Common myeloid progenitor, CD34-positive (primary cell): ENCODE measurements around the gene TATDN3. TPM values are rescaled to one million over a fixed set of nuclear protein-coding genes. Genes with fewer than 3 reads are reported as not detected.

Source experiments
- CTCF ChIA-PET: fragments of 350-600 bp; sonication (Branson Sonifier 250); formaldehyde crosslinking; loops from one replicate; lab custom pipeline; 2021; ENCODE audit warnings: antibody characterized with exemption; lab: Charles Lee
- POLR2A ChIA-PET: fragments of 350-600 bp; sonication (Branson Sonifier 250); formaldehyde crosslinking; loops from one replicate; lab custom pipeline; 2021; ENCODE audit warnings: antibody characterized with exemption; lab: Charles Lee
- DNase-seq, 3 donors: peaks; one replicate each; pipeline versions ENCODE4 v3.0.0 to v3.0.0-alpha.2; 2013
- H3K27ac ChIP-seq, 2 experiments: 1 replicate in 1 of 2; 2 replicates in 1 of 2; pipeline ENCODE4 v1.7.0; 2013; ENCODE audit warnings: inconsistent platforms in 2 of 2, low read length in 2 of 2, mild to moderate bottlenecking in 2 of 2, low read depth in 1 of 2, moderate library complexity in 1 of 2; ENCODE audit not compliant: severe bottlenecking in 2 of 2, insufficient read depth in 1 of 2, poor library complexity in 1 of 2
- H3K27me3 ChIP-seq, 5 experiments: replicated peaks in 2 of 5; 1 replicate in 3 of 5; 2 replicates in 2 of 5; pipeline versions ENCODE4 v1.6.1 to v1.7.0; 2013; ENCODE audit warnings: low read length in 4 of 5, mild to moderate bottlenecking in 2 of 5, moderate library complexity in 2 of 5, inconsistent platforms in 1 of 5; ENCODE audit not compliant: insufficient read depth in 5 of 5, control insufficient read depth in 4 of 5
- H3K36me3 ChIP-seq, 4 experiments: 1 replicate in 2 of 4; 2 replicates in 2 of 4; pipeline versions ENCODE4 v1.6.1 to v1.7.0; 2013; ENCODE audit warnings: low read length in 3 of 4, control low read depth in 1 of 4, mild to moderate bottlenecking in 1 of 4; ENCODE audit not compliant: control insufficient read depth in 4 of 4, insufficient read depth in 4 of 4
- H3K4me1 ChIP-seq, 4 experiments: 1 replicate in 3 of 4; 2 replicates in 1 of 4; pipeline versions ENCODE4 v1.6.1 to v1.7.1; 2013; ENCODE audit warnings: low read length in 3 of 4, mild to moderate bottlenecking in 3 of 4, control low read depth in 1 of 4, inconsistent platforms in 1 of 4, moderate library complexity in 1 of 4; ENCODE audit not compliant: control insufficient read depth in 4 of 4, insufficient read depth in 4 of 4; ENCODE audit errors: control extremely low read depth in 1 of 4
- H3K4me3 ChIP-seq, 7 experiments: 1 replicate in 4 of 7; 2 replicates in 3 of 7; pipeline versions ENCODE4 v1.5.1 to v1.7.0; 2013; ENCODE audit warnings: mild to moderate bottlenecking in 7 of 7, low read length in 6 of 7, moderate library complexity in 6 of 7, inconsistent platforms in 2 of 7, low read depth in 2 of 7, control low read depth in 1 of 7; ENCODE audit not compliant: insufficient read depth in 4 of 7, control insufficient read depth in 1 of 7; ENCODE audit errors: extremely low read depth in 1 of 7
- H3K9me3 ChIP-seq, 5 experiments: 1 replicate in 4 of 5; 2 replicates in 1 of 5; pipeline versions ENCODE4 v1.6.1 to v1.7.1; 2013; ENCODE audit warnings: low read length in 4 of 5, mild to moderate bottlenecking in 2 of 5, inconsistent platforms in 1 of 5, low read depth in 1 of 5, moderate library complexity in 1 of 5; ENCODE audit not compliant: control insufficient read depth in 4 of 5, insufficient read depth in 2 of 5; ENCODE audit errors: control extremely low read depth in 1 of 5
- WGBS: methylation state at CpG from one replicate; pipeline ENCODE4 v1.1.5; 2013; ENCODE audit not compliant: insufficient coverage; 5-methylcytosine and 5-hydroxymethylcytosine counted together
- polyA plus RNA-seq: library from polyadenylated mRNA; unstranded; fragments of 120-200 nt; gene quantifications from one replicate; pipeline ENCODE4 v1.2.1, GENCODE V29; 2013

The TATDN3 gene, protein sequence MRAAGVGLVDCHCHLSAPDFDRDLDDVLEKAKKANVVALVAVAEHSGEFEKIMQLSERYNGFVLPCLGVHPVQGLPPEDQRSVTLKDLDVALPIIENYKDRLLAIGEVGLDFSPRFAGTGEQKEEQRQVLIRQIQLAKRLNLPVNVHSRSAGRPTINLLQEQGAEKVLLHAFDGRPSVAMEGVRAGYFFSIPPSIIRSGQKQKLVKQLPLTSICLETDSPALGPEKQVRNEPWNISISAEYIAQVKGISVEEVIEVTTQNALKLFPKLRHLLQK
- polyA plus RNA-seq, result 13.7 TPM

DNA sequence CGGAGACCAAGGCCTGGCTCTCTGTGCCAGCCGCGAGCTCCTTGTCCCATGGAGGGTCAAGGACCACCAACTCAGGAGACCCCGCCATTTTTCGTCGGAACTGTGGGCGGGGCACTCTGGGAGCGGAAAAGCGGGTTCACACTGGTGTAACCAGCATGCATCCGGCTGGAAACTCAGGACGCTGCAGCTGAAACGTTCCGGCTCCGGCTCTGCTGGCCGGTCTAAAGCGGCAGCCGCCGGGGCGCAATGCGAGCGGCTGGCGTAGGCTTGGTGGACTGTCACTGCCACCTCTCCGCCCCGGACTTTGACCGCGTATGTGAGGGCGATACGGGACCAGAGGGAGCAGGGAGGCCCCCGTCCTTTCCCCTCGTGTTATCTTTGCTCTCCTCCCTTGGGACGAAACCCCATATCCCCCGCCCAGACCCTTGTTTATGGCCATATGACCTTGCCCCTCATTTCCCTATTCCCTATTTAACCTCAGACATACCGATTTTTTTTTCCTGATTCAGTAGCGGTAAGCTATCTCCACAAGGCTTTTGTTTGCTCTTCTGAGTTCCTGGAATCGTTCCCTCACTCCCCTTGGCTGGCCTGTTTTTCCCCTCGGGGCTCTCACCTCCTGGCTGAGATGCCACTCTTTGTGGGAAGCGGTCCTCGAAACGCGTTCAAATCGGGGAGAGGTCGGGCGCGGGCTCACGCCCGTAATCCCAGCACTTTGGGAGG, at the start of gene TATDN3, which contains the start of gene NSL1:
Gene TATDN3 (plus strand): TSS at position 219 of the 720 bp plus-strand sequence. CDS start 28 bp downstream, at position 247.
Gene NSL1 (minus strand): TSS at position 102 of the 720 bp plus-strand sequence. CDS start 14 bp downstream, at position 88.
- WGBS, result under 1% methylated on average over 46 of the region's 46 CpGs
- Histone ChIP-seq H3K27ac (peak within 1 kb of the TSS; percentile 79 to 89), H3K27me3 (no peaks in the 10 kb centered on the region), H3K4me3 (peak within 1 kb of the TSS; percentile 94 to 100 (median 98)), H3K9me3 (no peaks in the 10 kb centered on the region), H3K4me1 (peaks cover 9 to 33% (median 23%) of the 10 kb centered on the region in 4 experiments), H3K36me3 (peaks cover 0 to 10% (median 3%) of the 10 kb centered on the region in 4 experiments)
- peak; percentile 93 to 97 (median 94) for DNase-seq
- ChIA-PET POLR2A (no interaction called here), CTCF (interaction anchor here (0.6 to 1.7 kb wide), 7 partner anchors 10 to 916 kb away, joined by 3 to 10 read pairs (median 3); no protein-coding TSS in a partner anchor)

DNA sequence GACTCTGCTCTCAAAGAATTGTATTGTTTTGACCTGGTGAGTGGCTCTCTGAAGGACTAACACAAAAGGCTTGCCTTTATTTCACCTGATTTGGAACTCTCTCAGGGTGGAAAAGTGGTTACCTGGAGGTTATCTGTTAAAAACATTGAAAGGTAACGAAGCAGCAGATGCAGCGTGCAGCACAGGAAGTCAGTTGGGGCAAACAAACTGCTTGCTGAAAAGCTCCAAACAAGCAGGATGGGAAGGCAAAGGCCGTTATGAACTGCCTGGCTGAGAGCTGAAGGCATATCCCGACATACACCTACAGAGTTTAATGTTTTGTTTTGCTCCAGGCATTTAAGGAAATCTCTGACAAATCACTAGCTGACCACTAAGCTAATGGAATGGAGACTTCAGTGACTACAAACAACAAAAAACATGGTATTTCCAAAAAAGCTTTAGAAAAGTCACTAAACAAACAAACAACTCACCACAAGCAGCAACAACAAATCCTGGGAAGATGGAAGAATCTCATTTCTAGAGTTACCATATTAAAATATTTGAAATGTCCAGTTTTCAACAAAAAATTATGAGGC, 47.7 kb upstream of the TATDN3 start:
- Histone ChIP-seq H3K4me3 (no peak overlapping the region), H3K27ac (no peak overlapping the region), H3K9me3 (peaks cover 0 to 9% (median 5%) of the 10 kb centered on the region in 5 experiments), H3K27me3 (no peaks in the 10 kb centered on the region), H3K4me1 (no peaks in the 10 kb centered on the region), H3K36me3 (peaks cover 2 to 15% (median 3%) of the 10 kb centered on the region in 4 experiments)
- ChIA-PET POLR2A (no interaction called here), CTCF (interaction anchor here (1.4 to 1.8 kb wide), 2 partner anchors 11 to 79 kb away, joined by 4 to 7 read pairs; no protein-coding TSS in a partner anchor)
- no peak for DNase-seq
- 93% methylated on average over 4 of the region's 4 CpGs for WGBS

DNA sequence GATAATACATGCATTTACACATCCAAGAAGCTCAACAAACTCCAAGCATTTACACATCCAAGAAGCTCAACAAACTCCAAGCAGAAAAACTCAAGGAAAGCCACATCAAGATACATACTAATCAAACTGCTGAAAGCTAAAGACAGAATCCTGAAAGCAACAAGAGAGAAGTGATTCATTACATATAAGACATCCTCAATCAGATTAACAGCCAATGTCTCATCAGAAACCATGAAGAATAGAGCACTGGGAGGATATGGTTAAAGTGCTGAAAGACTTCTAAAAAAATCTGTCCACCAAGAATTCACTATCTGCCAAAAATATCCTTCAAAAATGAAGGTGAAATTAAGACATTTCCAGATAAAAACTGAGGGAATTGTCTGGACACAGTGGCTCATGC, 46.4 kb upstream of the TATDN3 start:
- peaks cover 2 to 15% (median 3%) of the 10 kb centered on the region in 4 experiments for H3K36me3 ChIP-seq
- H3K27ac ChIP-seq, result no peak overlapping the region
- ChIA-PET POLR2A (no interaction called here), CTCF (interaction anchor here (1.1 to 1.8 kb wide), 3 partner anchors 10 to 80 kb away, joined by 3 to 7 read pairs (median 4); no protein-coding TSS in a partner anchor)
- no peak overlapping the region for H3K4me3 ChIP-seq
- DNase-seq, result no peak
- peaks cover 0 to 4% (median 0%) of the 10 kb centered on the region in 4 experiments for H3K4me1 ChIP-seq
- H3K27me3 ChIP-seq, result no peaks in the 10 kb centered on the region
- peaks cover 0 to 9% (median 5%) of the 10 kb centered on the region in 5 experiments for H3K9me3 ChIP-seq

DNA sequence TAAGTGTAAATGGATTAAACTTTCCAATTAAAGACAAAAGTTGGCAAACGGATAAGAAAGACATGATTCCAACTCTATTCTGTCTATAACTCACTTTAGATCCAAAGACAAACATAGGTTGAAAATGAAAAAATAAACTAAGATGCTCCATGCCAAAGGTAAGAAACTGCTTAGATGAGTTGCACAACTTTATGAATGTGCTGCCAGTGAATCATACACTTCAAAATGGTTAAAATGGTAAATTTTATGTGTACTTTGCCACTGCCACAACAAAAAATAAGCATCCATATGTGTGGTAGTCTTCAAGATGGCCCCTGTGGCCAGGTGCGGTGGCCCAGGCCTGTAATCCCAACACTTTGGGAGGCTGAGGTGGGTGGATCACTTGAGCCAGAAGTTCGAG, 45.1 kb upstream of the TATDN3 start:
- ChIA-PET CTCF (interaction anchor here (0.6 to 1.3 kb wide), 2 partner anchors 16 to 364 kb away, joined by 3 to 6 read pairs; no protein-coding TSS in a partner anchor), POLR2A (no interaction called here)
- Histone ChIP-seq H3K4me1 (peaks cover 0 to 4% (median 0%) of the 10 kb centered on the region in 4 experiments), H3K4me3 (no peak overlapping the region), H3K36me3 (peaks cover 2 to 9% (median 3%) of the 10 kb centered on the region in 4 experiments), H3K9me3 (peaks cover 0 to 9% (median 5%) of the 10 kb centered on the region in 5 experiments), H3K27me3 (no peaks in the 10 kb centered on the region), H3K27ac (no peak overlapping the region)
- WGBS, result 80% methylated on average over 1 of the region's 3 CpGs
- no peak for DNase-seq

DNA sequence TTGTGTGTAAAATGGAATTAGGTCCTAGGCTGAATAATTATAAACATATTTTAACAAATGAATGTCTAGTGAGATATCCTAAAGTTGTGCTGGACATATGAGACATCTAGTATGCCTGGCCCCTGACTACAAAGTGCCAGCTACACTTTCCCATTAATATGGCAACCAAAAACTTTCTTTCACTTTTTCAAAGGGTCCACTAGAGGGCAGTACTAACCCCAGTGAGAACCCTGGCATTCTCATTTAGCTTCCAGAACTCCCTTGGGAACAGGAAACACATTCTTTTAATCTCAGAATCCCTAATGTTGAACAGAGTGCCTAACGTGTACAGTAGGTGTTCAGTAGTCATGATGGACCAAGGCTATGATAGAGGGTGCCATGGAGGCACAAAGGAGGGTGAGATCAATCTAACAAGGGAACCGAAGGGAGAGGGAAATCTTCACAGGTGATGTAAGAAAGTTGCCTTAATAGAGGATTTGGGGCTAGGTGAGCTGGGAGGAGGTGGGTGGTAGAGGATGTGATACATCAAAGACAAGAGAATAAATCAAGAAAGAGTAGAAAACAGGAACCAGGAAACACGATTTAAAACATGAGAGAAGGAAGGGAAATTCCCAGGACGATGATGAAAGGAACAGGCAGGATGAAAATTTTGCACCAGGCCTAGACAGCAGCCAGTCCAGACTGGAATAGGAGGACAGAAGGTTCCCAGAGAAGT, 41.7 kb upstream of the TATDN3 start:
- Histone ChIP-seq H3K4me3 (no peak overlapping the region), H3K4me1 (peaks cover 17 to 30% (median 25%) of the 10 kb centered on the region in 4 experiments), H3K27ac (no peak overlapping the region), H3K27me3 (no peaks in the 10 kb centered on the region), H3K9me3 (peaks cover 0 to 5% (median 0%) of the 10 kb centered on the region in 5 experiments), H3K36me3 (peaks cover 0 to 5% (median 2%) of the 10 kb centered on the region in 4 experiments)
- peak; percentile 32 to 40 (median 32) for DNase-seq
- 47% methylated on average over 3 of the region's 4 CpGs for WGBS
- ChIA-PET CTCF (interaction anchor here (0.8 to 5.0 kb wide), 23 partner anchors 8 to 275 kb away, joined by 3 to 24 read pairs (median 4); no protein-coding TSS in a partner anchor), POLR2A (no interaction called here)

DNA sequence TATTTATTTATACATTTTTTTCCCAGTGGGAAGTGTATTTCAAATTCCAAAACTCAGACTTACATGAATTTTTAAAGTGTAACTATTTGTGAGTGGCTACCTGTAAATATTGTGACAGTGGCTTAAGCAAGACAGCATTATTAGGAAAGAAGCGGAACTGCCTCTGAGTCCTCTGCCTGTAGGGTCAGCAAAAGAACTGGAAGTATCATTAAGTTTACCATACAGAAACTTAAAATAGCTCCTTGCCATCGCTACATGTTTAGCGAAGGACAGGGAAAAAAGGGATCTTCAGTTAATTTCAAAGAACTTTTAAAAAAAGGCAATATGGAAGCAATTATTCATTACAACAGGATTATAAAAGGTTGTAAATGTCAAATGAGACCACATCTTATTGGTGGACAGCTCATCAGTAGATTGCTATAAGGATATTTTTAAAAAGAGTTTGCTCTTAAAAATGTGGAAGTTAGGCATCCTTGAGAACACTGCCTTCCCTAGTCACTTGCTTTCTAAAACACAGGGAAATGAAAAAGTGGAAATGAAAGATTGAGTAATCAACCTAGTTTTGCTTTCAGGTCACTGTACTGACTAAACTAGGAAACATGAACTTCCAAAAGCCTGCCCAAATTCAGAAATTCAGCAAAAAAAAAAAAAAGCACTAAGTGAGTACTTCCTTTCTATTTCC, 39.3 kb upstream of the TATDN3 start:
- peak; percentile 13 to 44 (median 36) for DNase-seq
- no CpG with 5 or more reads among the region's 3 CpGs for WGBS
- Histone ChIP-seq H3K4me3 (no peak overlapping the region), H3K27me3 (no peaks in the 10 kb centered on the region), H3K4me1 (peaks cover 17 to 32% (median 26%) of the 10 kb centered on the region in 4 experiments), H3K36me3 (peaks cover 0 to 6% (median under 1%) of the 10 kb centered on the region in 4 experiments), H3K27ac (no peak overlapping the region), H3K9me3 (no peaks in the 10 kb centered on the region)
- CTCF ChIA-PET, result interaction anchor here (0.7 to 5.0 kb wide), 9 partner anchors 11 to 275 kb away, joined by 3 to 24 read pairs (median 10); no protein-coding TSS in a partner anchor
- POLR2A ChIA-PET, result no interaction called here
